Measurements from ENCODE around the gene LPAR6. TPM values are rescaled to one million over a fixed set of nuclear protein-coding genes. Genes with fewer than 3 reads are reported as not detected.
A peak's percentile ranks its signal among the peaks of the same experiment; 100 is the strongest.
"Not testable (repeated sequence)": the region's sequence is repeated elsewhere in the genome, so short reads cannot be mapped to it uniquely, and the experiment has no call there.

The LPAR6 gene
- 0.76 and 1.5 TPM in 2 replicates for total RNA-seq (2014; rRNA removed; shearing (Covaris generic))

DNA sequence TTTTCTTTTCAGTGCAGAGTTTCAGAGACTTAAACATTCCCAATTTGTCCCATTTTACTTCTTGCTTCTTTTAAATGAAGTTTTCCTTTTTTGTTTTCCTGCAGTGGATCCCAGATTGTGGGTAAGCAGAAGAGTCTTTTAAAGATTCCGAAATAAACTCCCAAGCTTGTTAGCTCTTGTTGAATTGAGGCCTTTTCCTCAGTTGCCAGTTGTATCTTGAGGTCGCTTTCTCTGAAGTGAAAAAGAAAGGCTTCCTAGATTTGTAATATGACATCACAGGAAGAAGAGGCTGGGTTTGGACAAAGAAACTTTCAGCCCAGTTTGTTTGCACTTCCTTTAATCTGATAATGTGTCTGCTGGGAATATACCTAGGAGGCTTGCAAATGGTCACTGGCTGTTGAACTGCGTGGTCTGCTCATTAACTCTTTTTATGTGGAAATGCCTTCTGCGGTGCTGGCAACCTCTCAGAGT, at the start of gene LPAR6:
LPAR6 (minus strand) TSS at position 233 of the 471 bp plus-strand sequence. CDS start 690 bp downstream, outside the sequence.
- Histone ChIP-seq H3K4me3 (peak within 1 kb of the TSS; percentile 35), H3K36me3 (peaks cover 18% of the 10 kb centered on the region; the same call in 1 of the 2 replicates), H3K4me1 (no peaks in the 10 kb centered on the region), H3K27ac (no peak within 1 kb of the TSS; the same call in 1 of the 2 replicates), H3K9me3 (replicated peaks) (no peaks in the 10 kb centered on the region), H3K27me3 (no peaks in the 10 kb centered on the region)
- peak; percentile 4 to 41 for DNase-seq

DNA sequence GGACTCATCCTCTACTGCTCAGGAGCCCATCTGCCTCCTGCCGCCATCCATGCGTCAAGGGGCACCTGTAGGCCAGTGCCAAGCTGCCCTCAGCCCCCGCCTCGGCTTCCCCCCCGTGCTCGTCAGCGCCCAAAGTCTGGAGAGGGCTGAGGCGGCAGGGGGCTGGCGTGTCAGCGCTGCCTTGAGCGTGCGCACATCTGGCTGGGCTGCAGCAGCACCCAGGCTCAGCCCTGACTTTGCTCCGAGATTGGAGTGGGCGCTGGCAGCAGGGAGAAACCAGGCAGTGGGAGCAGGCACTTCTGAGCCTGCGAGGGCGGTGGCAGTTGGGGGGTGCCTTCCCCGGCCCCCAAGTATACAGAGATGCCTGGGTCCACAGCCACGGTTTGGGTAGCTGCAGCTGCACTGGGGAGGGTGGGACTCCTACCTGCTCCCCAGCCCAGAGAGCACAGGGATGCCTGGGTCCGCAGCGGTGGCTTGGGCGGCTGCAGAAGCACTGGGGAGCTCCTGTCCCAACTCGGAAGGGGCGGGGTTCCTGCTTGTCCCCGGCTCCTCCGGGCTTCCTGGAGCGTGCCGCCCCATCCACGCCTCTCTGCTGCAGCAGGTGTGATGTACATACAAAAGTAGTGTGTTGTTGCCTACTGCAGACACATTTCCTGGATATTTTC, 44.8 kb upstream of the LPAR6 start:
- peaks cover 18% of the 10 kb centered on the region for H3K36me3 ChIP-seq
- H3K4me1 ChIP-seq, result no peaks in the 10 kb centered on the region
- no peak for DNase-seq
- H3K27me3 ChIP-seq, result no peaks in the 10 kb centered on the region
- no peak overlapping the region for H3K4me3 ChIP-seq
- H3K9me3 ChIP-seq (replicated peaks), result no peaks in the 10 kb centered on the region
- H3K27ac ChIP-seq, result no peak overlapping the region

- Histone ChIP-seq H3K4me1 (no peaks in the 10 kb centered on the region), H3K27me3 (no peaks in the 10 kb centered on the region), H3K4me3 (no peak overlapping the region), H3K9me3 (replicated peaks) (no peaks in the 10 kb centered on the region), H3K27ac (no peak overlapping the region), H3K36me3 (peaks cover 21% of the 10 kb centered on the region)
- DNase-seq, result no peak
Observed at GRCh38 chr13:48456546-48456945, 43.6 kb upstream of the LPAR6 start.

DNA sequence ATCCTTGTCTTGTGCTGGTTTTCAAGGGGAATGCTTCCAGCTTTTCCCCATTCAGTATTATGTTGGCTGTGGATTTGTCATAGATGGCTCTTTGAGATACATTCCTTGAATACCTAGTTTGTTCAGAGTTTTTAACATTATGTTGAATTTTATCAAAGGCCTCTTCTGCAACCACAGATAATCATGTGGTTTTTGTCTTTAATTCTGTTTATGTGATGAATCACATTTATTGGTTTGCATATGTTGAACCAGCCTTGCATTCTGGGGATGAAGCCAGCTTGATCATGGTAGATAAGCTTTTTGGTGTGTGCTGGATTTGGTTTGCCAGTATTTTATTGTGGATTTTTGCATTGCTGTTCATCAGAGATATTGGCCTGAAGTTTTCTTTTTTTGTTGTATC, 38.3 kb upstream of the LPAR6 start:
- peaks cover 12% of the 10 kb centered on the region for H3K36me3 ChIP-seq
- not testable (repeated sequence) for H3K4me3 ChIP-seq; DNase-seq; H3K4me1 ChIP-seq; H3K27me3 ChIP-seq; H3K27ac ChIP-seq; H3K9me3 ChIP-seq (replicated peaks)

- DNase-seq, result no peak
- H3K36me3 ChIP-seq, result peaks cover 16% of the 10 kb centered on the region
- H3K4me3 ChIP-seq, result no peak overlapping the region
- H3K27me3 ChIP-seq, result no peaks in the 10 kb centered on the region
- H3K9me3 ChIP-seq (replicated peaks), result no peaks in the 10 kb centered on the region
- H3K27ac ChIP-seq, result no peak overlapping the region
- H3K4me1 ChIP-seq, result no peaks in the 10 kb centered on the region; the same call in 1 of the 2 replicates
Observed at GRCh38 chr13:48449656-48450055, 36.7 kb upstream of the LPAR6 start.

DNA sequence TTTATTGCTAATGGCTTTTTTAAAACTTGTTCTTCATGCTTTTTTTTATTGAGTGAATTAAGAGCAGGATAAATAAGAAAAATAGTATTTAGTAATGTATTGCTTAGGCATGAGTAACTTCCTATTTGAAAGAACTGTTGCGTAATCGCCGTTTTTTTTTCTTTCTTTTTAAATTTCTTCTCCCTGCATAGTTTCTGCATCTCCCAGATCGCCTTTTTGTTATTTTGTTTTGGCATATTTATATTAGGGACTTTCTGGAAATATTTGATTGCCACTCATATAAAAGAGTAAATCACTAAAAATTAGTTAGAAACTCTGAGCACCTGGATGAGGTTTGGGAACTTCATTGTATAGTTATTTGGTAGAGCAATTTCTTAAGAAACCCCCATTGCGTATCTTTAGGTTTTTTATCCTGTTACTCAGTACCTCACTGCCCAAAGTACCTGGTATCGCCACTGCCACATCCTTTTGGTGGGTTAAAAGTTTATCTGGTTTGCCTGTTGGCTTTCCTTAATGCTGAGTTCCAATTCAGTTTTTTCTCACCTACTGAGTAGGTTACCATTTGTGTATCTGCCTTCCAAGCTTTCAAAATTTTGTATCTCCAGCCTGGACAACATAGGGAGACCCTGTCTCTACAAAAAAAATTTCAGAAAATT, 36.2 kb upstream of the LPAR6 start:
- Histone ChIP-seq H3K4me1 (no peaks in the 10 kb centered on the region; the same call in 1 of the 2 replicates), H3K36me3 (peaks cover 16% of the 10 kb centered on the region), H3K9me3 (replicated peaks) (no peaks in the 10 kb centered on the region), H3K4me3 (no peak overlapping the region), H3K27ac (no peak overlapping the region), H3K27me3 (no peaks in the 10 kb centered on the region)
- no peak for DNase-seq

DNA sequence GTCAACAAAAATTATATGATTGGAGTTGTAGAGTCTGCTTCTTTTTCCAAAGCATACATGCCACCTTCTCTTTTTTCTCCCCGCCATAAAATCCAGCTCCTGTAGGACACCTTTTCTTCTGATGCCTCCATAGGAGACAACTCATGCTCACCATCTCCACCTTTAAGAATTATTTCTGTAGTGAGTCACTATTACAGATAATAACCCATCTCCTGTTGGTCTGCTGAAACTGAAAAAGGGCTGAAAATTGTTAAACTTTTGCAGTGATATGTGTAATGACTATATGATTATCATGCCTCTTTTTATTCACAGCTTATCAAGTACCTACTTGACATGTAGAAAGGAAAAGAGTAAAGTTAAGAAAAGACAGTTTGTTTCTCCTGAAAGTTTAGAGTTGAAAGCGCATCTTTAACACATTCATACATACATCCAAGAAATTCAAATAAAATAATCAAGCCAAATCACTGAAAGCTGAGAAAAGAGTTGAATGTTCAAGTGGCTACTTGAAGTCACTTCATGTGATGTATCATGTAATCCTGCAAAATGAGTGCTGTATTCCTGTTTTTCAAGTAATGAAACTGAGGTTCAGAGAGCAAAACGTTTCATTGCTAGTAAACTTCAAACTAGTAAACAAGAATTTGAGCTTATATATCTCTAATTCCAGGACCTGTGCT, 35.5 kb upstream of the LPAR6 start:
- no peak for DNase-seq
- H3K4me1 ChIP-seq, result no peaks in the 10 kb centered on the region; the same call in 1 of the 2 replicates
- H3K36me3 ChIP-seq, result peaks cover 11% of the 10 kb centered on the region; the same call in 1 of the 2 replicates
- no peaks in the 10 kb centered on the region for H3K9me3 ChIP-seq (replicated peaks)
- H3K4me3 ChIP-seq, result no peak overlapping the region
- no peak overlapping the region for H3K27ac ChIP-seq
- no peaks in the 10 kb centered on the region for H3K27me3 ChIP-seq

GRCh38 chr13:48446464-48446863, 33.6 kb upstream of the LPAR6 start:
- Histone ChIP-seq H3K36me3 (0 out of 2 replicates have a peak, but pooled peaks cover 5% of the 10 kb centered on the region), H3K27me3 (no peaks in the 10 kb centered on the region), H3K4me1 (no peaks in the 10 kb centered on the region; the same call in 1 of the 2 replicates), H3K4me3 (no peak overlapping the region), H3K27ac (no peak overlapping the region), H3K9me3 (replicated peaks) (no peaks in the 10 kb centered on the region)
- DNase-seq, result no peak

GRCh38 chr13:48443442-48444208, 30.7 kb upstream of the LPAR6 start:
- no peak overlapping the region for H3K4me3 ChIP-seq
- 0 out of 2 replicates have a peak, but pooled peaks cover 5% of the 10 kb centered on the region for H3K36me3 ChIP-seq
- no peaks in the 10 kb centered on the region; the same call in 1 of the 2 replicates for H3K4me1 ChIP-seq
- no peaks in the 10 kb centered on the region for H3K9me3 ChIP-seq (replicated peaks)
- DNase-seq, result no peak
- no peaks in the 10 kb centered on the region for H3K27me3 ChIP-seq
- no peak overlapping the region for H3K27ac ChIP-seq

- Histone ChIP-seq H3K4me3 (no peak overlapping the region), H3K27ac (no peak overlapping the region), H3K4me1 (no peaks in the 10 kb centered on the region), H3K36me3 (no peaks in the 10 kb centered on the region), H3K9me3 (replicated peaks) (no peaks in the 10 kb centered on the region), H3K27me3 (no peaks in the 10 kb centered on the region)
- peak in 1 of 2 experiments; percentile 9 for DNase-seq
Observed at GRCh38 chr13:48437371-48437770, 24.5 kb upstream of the LPAR6 start.

GRCh38 chr13:48436661-48437288, 23.9 kb upstream of the LPAR6 start:
- Histone ChIP-seq H3K27ac (no peak overlapping the region), H3K4me3 (no peak overlapping the region), H3K27me3 (no peaks in the 10 kb centered on the region), H3K4me1 (peaks cover under 1% of the 10 kb centered on the region; the same call in 1 of the 2 replicates), H3K36me3 (no peaks in the 10 kb centered on the region), H3K9me3 (replicated peaks) (no peaks in the 10 kb centered on the region)
- DNase-seq, result no peak

GRCh38 chr13:48434200-48434599, 21.3 kb upstream of the LPAR6 start:
- no peaks in the 10 kb centered on the region; the same call in 1 of the 2 replicates for H3K36me3 ChIP-seq
- H3K27me3 ChIP-seq, result no peaks in the 10 kb centered on the region
- no peak overlapping the region for H3K27ac ChIP-seq
- no peak for DNase-seq
- no peak overlapping the region for H3K4me3 ChIP-seq
- H3K9me3 ChIP-seq (replicated peaks), result no peaks in the 10 kb centered on the region
- peaks cover 11% of the 10 kb centered on the region; the same call in 1 of the 2 replicates for H3K4me1 ChIP-seq

- DNase-seq, result peak in 1 of 2 experiments; percentile 15
- no peaks in the 10 kb centered on the region for H3K9me3 ChIP-seq (replicated peaks)
- no peak overlapping the region for H3K27ac ChIP-seq
- no peak overlapping the region for H3K4me3 ChIP-seq
- H3K36me3 ChIP-seq, result no peaks in the 10 kb centered on the region; the same call in 1 of the 2 replicates
- peaks cover 11% of the 10 kb centered on the region; the same call in 1 of the 2 replicates for H3K4me1 ChIP-seq
- no peaks in the 10 kb centered on the region for H3K27me3 ChIP-seq
Observed at GRCh38 chr13:48431987-48432615, 19.2 kb upstream of the LPAR6 start.

All from SJCRH30 (cell line).